Colon (tissue), 2 donors: Measurements from ENCODE around the gene FAM222B.
"Not testable (repeated sequence)": the region's sequence is repeated elsewhere in the genome, so short reads cannot be mapped to it uniquely, and the experiment has no call there.

ENCODE experiments used
- FAIRE-seq: peaks from 2 replicates; lab custom pipeline; 2012; peaks lifted over from hg19 to GRCh38; lab: Jason Lieb, UNC
- donor health status: control.
- donor health status: control.

The FAM222B gene

GRCh38 chr17:28871056-28871579 is 28.5 kb upstream of the FAM222B start:
- no peak for FAIRE-seq

- FAIRE-seq: no peak
Measured at GRCh38 chr17:28867276-28867675, 24.7 kb upstream of the FAM222B start.

GRCh38 chr17:28865946-28866752 is 23.6 kb upstream of the FAM222B start:
- no peak for FAIRE-seq

GRCh38 chr17:28864991-28865849 is 22.6 kb upstream of the FAM222B start:
- no peak for FAIRE-seq

- no peak for FAIRE-seq
Measured at GRCh38 chr17:28863953-28864352, 21.4 kb upstream of the FAM222B start.

GRCh38 chr17:28862561-28862960 is 20.0 kb upstream of the FAM222B start:
- FAIRE-seq: no peak

- no peak for FAIRE-seq
Measured at GRCh38 chr17:28861393-28862203, 19.0 kb upstream of the FAM222B start.

GRCh38 chr17:28860363-28860808 is 17.8 kb upstream of the FAM222B start:
- no peak for FAIRE-seq

GRCh38 chr17:28858801-28859355 is 16.3 kb upstream of the FAM222B start:
- no peak for FAIRE-seq

- FAIRE-seq: no peak
Measured at GRCh38 chr17:28857905-28858800, 15.6 kb upstream of the FAM222B start.

GRCh38 chr17:28856028-28856574 is 13.5 kb upstream of the FAM222B start:
- no peak for FAIRE-seq

GRCh38 chr17:28855336-28855679 is 12.7 kb upstream of the FAM222B start:
- no peak for FAIRE-seq

GRCh38 chr17:28854457-28855335 is 12.1 kb upstream of the FAM222B start, which contains the start of gene ERAL1:
Gene ERAL1, plus strand, starts transcription at chr17:28855016. Its CDS starts 19 bp downstream, at chr17:28855035.
- no peak for FAIRE-seq

GRCh38 chr17:28853295-28853694 is 10.7 kb upstream of the FAM222B start:
- no peak for FAIRE-seq

GRCh38 chr17:28849281-28849680 is 6.7 kb upstream of the FAM222B start:
- FAIRE-seq: no peak

- not testable (repeated sequence) for FAIRE-seq
Measured at GRCh38 chr17:28848667-28849066, 6.1 kb upstream of the FAM222B start.

GRCh38 chr17:28846699-28847098 is 4.1 kb upstream of the FAM222B start:
- FAIRE-seq: not testable (repeated sequence)

- no peak for FAIRE-seq
Measured at GRCh38 chr17:28846231-28846630, 3.6 kb upstream of the FAM222B start.

- FAIRE-seq: no peak
Measured at GRCh38 chr17:28843816-28844148, 1.2 kb upstream of the FAM222B start.
